GM12801 (cell line): ENCODE results near the gene PAOX.

Source experiments
- CTCF ChIP-seq: IDR thresholded peaks from one replicate; pipeline ENCODE4 v1.5.1; 2011; ENCODE audit warnings: control low read depth; ENCODE audit not compliant: insufficient read length; ENCODE audit errors: extremely low read depth

The PAOX gene

GRCh38 chr10:133351408-133352318, 27.4 kb upstream of the PAOX start:
- TF ChIP-seq CTCF = no peak

- no peak for TF ChIP-seq CTCF
These were observed 25.7 kb upstream of the PAOX start for GRCh38 chr10:133353202-133353959.

GRCh38 chr10:133353988-133354605, 25.0 kb upstream of the PAOX start:
- no peak for TF ChIP-seq CTCF

GRCh38 chr10:133354672-133355240, 24.3 kb upstream of the PAOX start:
- no peak for TF ChIP-seq CTCF

- no peak for TF ChIP-seq CTCF
These were observed 23.8 kb upstream of the PAOX start for GRCh38 chr10:133355266-133355665.

- TF ChIP-seq CTCF = no peak
These were observed 23.1 kb upstream of the PAOX start for GRCh38 chr10:133355991-133356390.
